ENCODE data around the gene KRTAP10-1. TPM values are rescaled to one million over a fixed set of nuclear protein-coding genes. Genes with fewer than 3 reads are reported as not detected.

The KRTAP10-1 gene
- total and polyA plus RNA-seq, 5 donors from 2014 or later: not detected

DNA sequence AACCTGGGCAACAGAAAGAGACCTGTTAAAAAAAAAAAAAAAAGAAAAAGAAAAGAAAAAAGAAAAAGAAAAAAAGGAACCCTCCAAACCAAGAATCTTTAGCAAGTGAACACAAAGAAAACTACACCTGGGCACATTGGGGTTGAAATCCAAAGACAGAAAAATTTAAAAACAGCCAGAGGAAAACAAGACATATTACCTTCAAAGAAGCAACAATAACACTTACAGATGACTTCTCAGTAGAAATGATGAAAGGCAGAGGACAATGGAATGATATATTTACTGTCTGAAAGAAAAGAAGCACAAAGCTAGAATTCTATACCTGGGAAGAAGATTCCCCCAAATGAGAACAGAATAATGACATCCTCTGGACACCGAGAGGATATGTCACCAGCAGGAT is 2.7 kb upstream of the KRTAP10-1 start:
- H3K4me3 Mint-ChIP-seq: no peak overlapping the region
- peaks cover 8% of the 10 kb centered on the region for H3K4me1 ChIP-seq (ENCODE audit: control insufficient read depth, insufficient read depth, low read length, poor library complexity, severe bottlenecking)
- peaks cover 0 to 25% (median 12%) of the 10 kb centered on the region in 7 donors for H3K9me3 Mint-ChIP-seq
- H3K9me3 ChIP-seq (ENCODE audit: control insufficient read depth in 2 of 2, low read length in 2 of 2): peaks cover 6 to 23% of the 10 kb centered on the region in 2 experiments
- ATAC-seq (ENCODE audit: low read depth in 2 of 2) (no peak), DNase-seq (no peak)
- H3K27me3 ChIP-seq (ENCODE audit: control insufficient read depth, insufficient read depth, low read length): no peaks in the 10 kb centered on the region
- no peak overlapping the region for H3K4me3 ChIP-seq (ENCODE audit: low read depth, low read length)
- peaks cover 10% of the 10 kb centered on the region for H3K36me3 Mint-ChIP-seq
- H3K27ac ChIP-seq (ENCODE audit: insufficient read depth, low read length, poor library complexity, severe bottlenecking): no peak overlapping the region
- H3K36me3 ChIP-seq (ENCODE audit: control insufficient read depth, insufficient read depth, low read length): no peaks in the 10 kb centered on the region
- peaks cover 5% of the 10 kb centered on the region for H3K27me3 Mint-ChIP-seq
- peaks cover 9 to 13% (median 10%) of the 10 kb centered on the region in 4 donors for H3K4me1 Mint-ChIP-seq
- H3K27ac Mint-ChIP-seq: no peak overlapping the region

- Histone ChIP-seq H3K27me3 (ENCODE audit: control insufficient read depth, insufficient read depth, low read length) (no peaks in the 10 kb centered on the region), H3K27ac (ENCODE audit: insufficient read depth, low read length, poor library complexity, severe bottlenecking) (no peak overlapping the region), H3K4me1 (ENCODE audit: control insufficient read depth, insufficient read depth, low read length, poor library complexity, severe bottlenecking) (no peaks in the 10 kb centered on the region), H3K36me3 (ENCODE audit: control insufficient read depth, insufficient read depth, low read length) (no peaks in the 10 kb centered on the region), H3K4me3 (ENCODE audit: low read depth, low read length) (no peak overlapping the region), H3K9me3 (ENCODE audit: control insufficient read depth in 2 of 2, low read length in 2 of 2) (peaks cover 0 to 18% of the 10 kb centered on the region in 2 experiments)
- no peak for DNase-seq
- no peak for ATAC-seq (ENCODE audit: low read depth in 2 of 2)
- Mint-ChIP-seq H3K27me3 (no peaks in the 10 kb centered on the region), H3K36me3 (peaks cover 3% of the 10 kb centered on the region), H3K9me3 (peaks cover 0 to 10% (median 5%) of the 10 kb centered on the region in 7 donors), H3K4me1 (peaks cover 0 to 3% (median 0%) of the 10 kb centered on the region in 4 donors), H3K4me3 (peak overlapping the region in 1 of 4 donors; percentile 10), H3K27ac (no peak overlapping the region)
Measured at GRCh38 chr21:44540741-44541288, 820 bp upstream of the KRTAP10-1 start.

GRCh38 chr21:44539046-44539445 is 949 bp downstream of the KRTAP10-1 start:
- DNase-seq: no peak

DNA sequence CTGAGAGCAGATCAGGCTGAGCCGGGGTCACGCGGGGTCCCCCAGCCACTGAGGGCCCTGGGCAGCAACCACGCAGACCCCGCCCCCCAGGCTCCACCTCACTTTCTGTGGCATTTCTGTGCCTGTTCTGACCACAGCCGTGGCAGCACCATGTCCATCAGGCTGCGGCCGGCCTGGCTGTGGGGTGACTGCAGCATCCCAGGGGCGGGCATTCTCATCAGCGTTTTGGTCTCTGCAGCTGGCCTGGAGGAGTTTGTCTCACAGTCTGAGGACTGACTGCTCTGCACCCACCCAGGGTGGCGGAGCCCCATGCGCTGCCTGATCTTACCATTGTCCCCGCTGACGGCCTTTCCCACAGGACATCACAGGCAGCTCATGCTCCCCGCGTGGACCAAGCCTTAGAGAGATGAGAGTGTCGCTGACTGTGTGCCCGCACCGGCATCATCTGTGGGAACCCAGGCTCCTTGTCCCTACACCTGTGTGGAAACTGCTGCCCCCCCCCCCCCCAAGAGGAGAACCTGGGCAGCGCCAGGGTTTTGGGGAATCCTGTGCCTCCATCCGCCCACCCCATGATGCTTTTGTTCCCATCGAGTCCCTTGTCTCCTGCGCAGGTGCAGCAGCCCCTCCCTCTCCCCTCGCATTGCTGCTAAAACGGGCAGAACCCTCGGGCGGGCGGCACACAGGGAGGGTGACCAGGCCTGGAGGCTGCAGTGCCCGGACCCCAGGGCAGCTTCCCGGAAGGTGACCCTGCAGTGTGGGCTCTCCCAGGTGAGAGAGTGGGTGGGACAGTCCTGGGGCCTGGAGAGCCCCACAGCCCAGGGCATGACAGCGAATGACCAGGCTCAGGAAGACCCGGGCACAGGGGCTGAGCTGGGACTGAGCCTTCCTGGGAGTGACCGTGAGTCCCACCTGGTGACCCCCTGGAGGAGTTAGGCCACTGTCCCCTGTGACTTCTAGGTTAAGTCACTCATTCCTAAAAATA is 1.8 kb downstream of the KRTAP10-1 start:
- no peak overlapping the region for H3K27ac ChIP-seq (ENCODE audit: insufficient read depth, low read length, poor library complexity, severe bottlenecking)
- H3K4me1 ChIP-seq (ENCODE audit: control insufficient read depth, insufficient read depth, low read length, poor library complexity, severe bottlenecking): no peaks in the 10 kb centered on the region
- peaks cover 0 to 13% of the 10 kb centered on the region in 2 experiments for H3K9me3 ChIP-seq (ENCODE audit: control insufficient read depth in 2 of 2, low read length in 2 of 2)
- Mint-ChIP-seq H3K4me3 (no peak overlapping the region), H3K36me3 (no peaks in the 10 kb centered on the region), H3K9me3 (peaks cover 0 to 3% (median 0%) of the 10 kb centered on the region in 7 donors), H3K4me1 (peaks cover 0 to 3% (median 0%) of the 10 kb centered on the region in 4 donors), H3K27ac (peak overlapping the region in 1 of 3 donors; percentile 63), H3K27me3 (no peaks in the 10 kb centered on the region)
- H3K4me3 ChIP-seq (ENCODE audit: low read depth, low read length): no peak overlapping the region
- ATAC-seq (ENCODE audit: low read depth in 2 of 2) (no peak), DNase-seq (no peak)
- no peaks in the 10 kb centered on the region for H3K36me3 ChIP-seq (ENCODE audit: control insufficient read depth, insufficient read depth, low read length)
- H3K27me3 ChIP-seq (ENCODE audit: control insufficient read depth, insufficient read depth, low read length): no peaks in the 10 kb centered on the region

More at GRCh38 chr21:44539046-44539445, 949 bp downstream of the KRTAP10-1 start:
- peaks cover 0 to 3% (median 0%) of the 10 kb centered on the region in 7 donors for H3K9me3 Mint-ChIP-seq
- H3K36me3 Mint-ChIP-seq: no peaks in the 10 kb centered on the region
- peaks cover 0 to 16% of the 10 kb centered on the region in 2 experiments for H3K9me3 ChIP-seq (ENCODE audit: control insufficient read depth in 2 of 2, low read length in 2 of 2)
- no peaks in the 10 kb centered on the region for H3K27me3 ChIP-seq (ENCODE audit: control insufficient read depth, insufficient read depth, low read length)
- H3K27ac ChIP-seq (ENCODE audit: insufficient read depth, low read length, poor library complexity, severe bottlenecking): no peak overlapping the region
- no peak overlapping the region for H3K4me3 ChIP-seq (ENCODE audit: low read depth, low read length)
- peaks cover 0 to 3% (median 0%) of the 10 kb centered on the region in 4 donors for H3K4me1 Mint-ChIP-seq
- no peaks in the 10 kb centered on the region for H3K4me1 ChIP-seq (ENCODE audit: control insufficient read depth, insufficient read depth, low read length, poor library complexity, severe bottlenecking)
- H3K4me3 Mint-ChIP-seq: no peak overlapping the region
- no peaks in the 10 kb centered on the region for H3K36me3 ChIP-seq (ENCODE audit: control insufficient read depth, insufficient read depth, low read length)
- no peak overlapping the region for H3K27ac Mint-ChIP-seq
- H3K27me3 Mint-ChIP-seq: no peaks in the 10 kb centered on the region
- ATAC-seq (ENCODE audit: low read depth in 2 of 2): no peak

GRCh38 chr21:44535963-44536362 is 4.0 kb downstream of the KRTAP10-1 start:
- DNase-seq (no peak), ATAC-seq (ENCODE audit: low read depth in 2 of 2) (no peak)
- Mint-ChIP-seq H3K36me3 (no peaks in the 10 kb centered on the region), H3K4me1 (peaks cover 0 to 3% (median 0%) of the 10 kb centered on the region in 4 donors), H3K9me3 (peaks cover 0 to 2% (median 0%) of the 10 kb centered on the region in 7 donors), H3K4me3 (no peak overlapping the region), H3K27ac (no peak overlapping the region), H3K27me3 (no peaks in the 10 kb centered on the region)
- Histone ChIP-seq H3K4me1 (ENCODE audit: control insufficient read depth, insufficient read depth, low read length, poor library complexity, severe bottlenecking) (no peaks in the 10 kb centered on the region), H3K27ac (ENCODE audit: insufficient read depth, low read length, poor library complexity, severe bottlenecking) (no peak overlapping the region), H3K9me3 (ENCODE audit: control insufficient read depth in 2 of 2, low read length in 2 of 2) (no peaks in the 10 kb centered on the region), H3K27me3 (ENCODE audit: control insufficient read depth, insufficient read depth, low read length) (no peaks in the 10 kb centered on the region), H3K36me3 (ENCODE audit: control insufficient read depth, insufficient read depth, low read length) (no peaks in the 10 kb centered on the region), H3K4me3 (ENCODE audit: low read depth, low read length) (no peak overlapping the region)

DNA sequence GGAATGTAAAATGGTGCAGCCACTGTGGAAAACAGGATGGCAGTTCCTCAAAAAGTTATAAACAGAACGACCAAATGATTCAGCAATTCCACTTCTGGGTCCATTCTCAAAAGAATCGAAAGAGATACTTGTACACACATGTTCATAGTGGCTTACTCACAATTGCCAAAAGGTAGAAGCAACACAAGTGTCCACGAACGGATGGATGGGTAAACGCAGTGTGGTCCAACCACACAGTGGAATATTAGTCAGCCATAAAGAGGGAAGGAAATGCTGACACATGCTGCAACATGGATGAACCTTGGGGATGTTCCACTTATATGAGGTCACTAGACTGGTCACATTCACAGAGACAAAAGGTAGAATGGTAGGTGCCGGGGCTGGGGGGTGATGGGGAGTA is 5.3 kb downstream of the KRTAP10-1 start:
- Mint-ChIP-seq H3K27ac (no peak overlapping the region), H3K4me1 (peaks cover 0 to 3% (median 0%) of the 10 kb centered on the region in 4 donors)
- no peak for ATAC-seq (ENCODE audit: low read depth in 2 of 2)

DNA sequence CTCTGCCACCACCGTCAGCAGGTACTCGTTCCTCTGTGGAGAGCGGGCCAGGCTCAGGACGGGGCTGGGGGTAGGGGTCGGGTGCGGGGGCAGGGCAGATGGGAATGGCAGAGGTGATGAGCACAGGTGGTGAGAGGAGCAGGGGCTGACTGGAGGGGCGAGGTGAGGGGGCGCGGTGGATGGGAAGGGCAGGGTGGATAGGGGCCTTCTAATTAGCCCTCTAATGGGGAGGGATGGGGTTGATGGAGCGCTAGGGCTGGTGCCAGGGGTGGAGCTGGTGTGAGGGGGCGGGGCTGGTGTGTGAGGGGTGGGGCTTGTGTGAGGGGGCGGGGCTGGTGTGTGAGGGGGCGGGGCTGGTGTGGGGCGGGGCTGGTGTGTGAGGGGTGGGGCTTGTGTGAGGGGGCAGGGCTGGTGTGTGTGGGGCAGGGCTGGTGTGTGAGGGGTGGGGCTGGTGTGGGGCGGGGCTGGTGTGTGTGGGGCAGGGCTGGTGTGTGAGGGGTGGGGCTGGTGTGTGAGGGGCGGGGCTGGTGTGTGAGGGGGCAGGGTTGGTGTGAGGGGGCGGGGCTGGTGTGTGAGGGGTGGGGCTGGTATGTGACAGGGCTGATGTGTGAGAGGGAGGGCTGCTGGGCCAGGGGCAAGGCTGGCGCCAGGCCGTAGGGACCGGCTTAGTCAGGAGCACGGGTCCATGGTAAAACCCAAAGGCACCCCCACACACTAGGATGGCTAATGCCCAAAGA is 5.9 kb downstream of the KRTAP10-1 start:
- no peaks in the 10 kb centered on the region for H3K4me1 ChIP-seq (ENCODE audit: control insufficient read depth, insufficient read depth, low read length, poor library complexity, severe bottlenecking)
- H3K4me1 Mint-ChIP-seq: peaks cover 0 to 3% (median 0%) of the 10 kb centered on the region in 4 donors
- no peak for ATAC-seq (ENCODE audit: low read depth in 2 of 2)
- no peaks in the 10 kb centered on the region for H3K27me3 Mint-ChIP-seq
- H3K4me3 Mint-ChIP-seq: no peak overlapping the region
- H3K36me3 Mint-ChIP-seq: no peaks in the 10 kb centered on the region
- H3K27ac ChIP-seq (ENCODE audit: insufficient read depth, low read length, poor library complexity, severe bottlenecking): no peak overlapping the region
- no peak overlapping the region for H3K4me3 ChIP-seq (ENCODE audit: low read depth, low read length)
- H3K36me3 ChIP-seq (ENCODE audit: control insufficient read depth, insufficient read depth, low read length): no peaks in the 10 kb centered on the region
- no peaks in the 10 kb centered on the region for H3K9me3 ChIP-seq (ENCODE audit: control insufficient read depth in 2 of 2, low read length in 2 of 2)
- H3K27me3 ChIP-seq (ENCODE audit: control insufficient read depth, insufficient read depth, low read length): no peaks in the 10 kb centered on the region
- DNase-seq: no peak
- peaks cover 0 to 1% (median 0%) of the 10 kb centered on the region in 7 donors for H3K9me3 Mint-ChIP-seq
- H3K27ac Mint-ChIP-seq: peak overlapping the region in 1 of 3 donors; percentile 38

More for the DNA sequence above, 5.3 kb downstream of the KRTAP10-1 start:
- Histone ChIP-seq H3K4me3 (ENCODE audit: low read depth, low read length) (no peak overlapping the region), H3K27ac (ENCODE audit: insufficient read depth, low read length, poor library complexity, severe bottlenecking) (no peak overlapping the region), H3K4me1 (ENCODE audit: control insufficient read depth, insufficient read depth, low read length, poor library complexity, severe bottlenecking) (no peaks in the 10 kb centered on the region), H3K9me3 (ENCODE audit: control insufficient read depth in 2 of 2, low read length in 2 of 2) (no peaks in the 10 kb centered on the region), H3K27me3 (ENCODE audit: control insufficient read depth, insufficient read depth, low read length) (no peaks in the 10 kb centered on the region), H3K36me3 (ENCODE audit: control insufficient read depth, insufficient read depth, low read length) (no peaks in the 10 kb centered on the region)
- H3K4me3 Mint-ChIP-seq: no peak overlapping the region
- H3K27me3 Mint-ChIP-seq: no peaks in the 10 kb centered on the region
- DNase-seq: no peak
- H3K9me3 Mint-ChIP-seq: peaks cover 0 to 2% (median 0%) of the 10 kb centered on the region in 7 donors
- H3K36me3 Mint-ChIP-seq: no peaks in the 10 kb centered on the region

All from CD4-positive, CD25-positive, alpha-beta regulatory T cell (primary cell).